ENCODE data around the gene GLIS1. TPM values are rescaled to one million over a fixed set of nuclear protein-coding genes. Genes with fewer than 3 reads are reported as not detected.

Gene GLIS1
- total and polyA plus RNA-seq, 2 of the 8 experiments (the other 6 are each of a cell fraction or from before 2014, with no cell fraction given): 0.15 to 0.22 TPM

DNA sequence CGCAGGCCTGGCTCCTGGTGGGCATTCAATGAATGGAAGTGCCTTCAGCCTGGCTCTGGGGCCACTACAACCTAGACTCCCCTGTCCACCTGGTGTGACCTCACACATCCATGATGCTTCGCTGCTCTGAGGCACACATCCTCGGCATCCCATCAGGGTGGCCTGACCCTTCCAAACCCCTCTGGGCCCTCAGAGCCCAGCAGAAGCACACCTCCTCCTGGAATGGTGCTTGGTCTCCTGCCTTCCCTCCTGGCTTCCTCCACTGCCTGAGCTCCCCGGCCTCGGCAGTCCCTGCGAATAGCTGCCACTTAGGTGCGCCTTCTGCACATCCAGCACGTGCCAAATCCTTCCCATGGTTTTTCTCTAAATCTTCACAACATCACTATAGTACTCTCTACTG is 133.8 kb downstream of the GLIS1 start:
- Histone ChIP-seq H3K18ac (ENCODE audit: extremely low read depth, low read length) (no peak overlapping the region), H3K23ac (ENCODE audit: insufficient read length) (no peak overlapping the region), H2BK12ac (ENCODE audit: low read depth, low read length) (no peak overlapping the region), H3K9me3 (ENCODE audit: insufficient read depth in 2 of 2, low read depth in 1 of 2, low read length in 1 of 2) (no peaks in the 10 kb centered on the region), H2AFZ (ENCODE audit: low read length) (no peak overlapping the region), H2AK5ac (ENCODE audit: low read depth, low read length) (no peak overlapping the region), H3K27ac (ENCODE audit: low read depth, low read length) (no peak overlapping the region), H3K4me3 (ENCODE audit: extremely low read depth in 1 of 4, insufficient read depth in 2 of 4, low read depth in 3 of 4, low read length in 4 of 4) (no peak overlapping the region), H3K4me1 (replicated peaks in 1 of 4; ENCODE audit: control insufficient read depth in 3 of 4, insufficient read depth in 4 of 4, low read length in 3 of 4) (peaks cover 0 to 6% (median 4%) of the 10 kb centered on the region in 4 experiments; a peak in 5 of 7 replicates), H2BK20ac (ENCODE audit: low read length) (no peak overlapping the region), H3K79me1 (ENCODE audit: low read depth, low read length) (no peaks in the 10 kb centered on the region), H2BK15ac (ENCODE audit: low read length) (no peak overlapping the region), H2BK5ac (ENCODE audit: low read depth, low read length) (no peak overlapping the region), H3K4me2 (ENCODE audit: insufficient read depth in 1 of 2, low read depth in 2 of 2, low read length in 2 of 2) (no peak overlapping the region), H2BK120ac (replicated peaks; ENCODE audit: low read depth, low read length) (no peak overlapping the region), H3K79me2 (ENCODE audit: control insufficient read depth in 1 of 2, insufficient read depth in 2 of 2, low read length in 2 of 2) (no peaks in the 10 kb centered on the region), H3K14ac (ENCODE audit: insufficient read length) (no peak overlapping the region), H4K5ac (ENCODE audit: insufficient read length, low read depth, low read length) (no peak overlapping the region), H3K4ac (replicated peaks; ENCODE audit: insufficient read length, low read depth, low read length) (no peak overlapping the region), H3K23me2 (ENCODE audit: low read depth, low read length) (no peaks in the 10 kb centered on the region), H4K8ac (ENCODE audit: extremely low read depth, insufficient read depth, low read length) (no peak overlapping the region), H3K9ac (replicated peaks in 1 of 4; ENCODE audit: extremely low read depth in 1 of 4, low read depth in 3 of 4, low read length in 3 of 4) (no peak overlapping the region), H4K20me1 (replicated peaks in 1 of 2; ENCODE audit: control insufficient read depth in 1 of 2, insufficient read depth in 2 of 2, low read length in 2 of 2) (no peaks in the 10 kb centered on the region), H3K56ac (replicated peaks; ENCODE audit: insufficient read length, low read depth, low read length) (no peak overlapping the region), H4K91ac (replicated peaks; ENCODE audit: insufficient read length, low read length) (no peak overlapping the region), H3K27me3 (replicated peaks in 1 of 4; ENCODE audit: control insufficient read depth in 3 of 4, extremely low read depth in 1 of 4, insufficient read depth in 3 of 4, low read length in 3 of 4) (peaks cover 0 to 7% (median 0%) of the 10 kb centered on the region in 4 experiments; a peak in 3 of 7 replicates), H3K36me3 (ENCODE audit: control insufficient read depth in 2 of 4, insufficient read depth in 4 of 4, low read length in 3 of 4) (no peaks in the 10 kb centered on the region)
- FAIRE-seq (no peak), DNase-seq (ENCODE audit: low read depth in 1 of 2, low spot score in 2 of 2) (no peak)
- ChIA-PET POLR2A (ENCODE audit: partially characterized antibody) (no interaction called here), CTCF (ENCODE audit: partially characterized antibody) (interaction anchor here (1.0 to 3.9 kb wide), 7 partner anchors 10 to 50 kb away, joined by 3 to 26 read pairs (median 6); no protein-coding TSS in a partner anchor)
- WGBS, 2 experiments (ENCODE audit: extremely low coverage in 1 of 2, insufficient coverage in 1 of 2, insufficient read length in 1 of 2, insufficient replicate concordance in 2 of 2, low coverage in 1 of 2, low lambda C conversion rate in 2 of 2, missing lambda C conversion rate in 1 of 2): 89% methylated on average over 8 of the region's 8 CpGs; no CpG with 5 or more reads in 1 of the 2 experiments
- TF ChIP-seq ZNF274 (IDR thresholded peaks at IDR 0.05; ENCODE audit: borderline replicate concordance, extremely low read depth, low read length): no peak
- no peak for TF ChIP-seq YY1 (IDR thresholded peaks at IDR 0.05; ENCODE audit: low read depth, low read length)
- TF ChIP-seq SUZ12 (IDR thresholded peaks at IDR 0.05; ENCODE audit: low read length): no peak
- TF ChIP-seq JUN (IDR thresholded peaks at IDR 0.05; ENCODE audit: low read depth, low read length): no peak
- TF ChIP-seq EZH2 (IDR thresholded peaks at IDR 0.05; ENCODE audit: low read depth, low read length, severe bottlenecking): no peak
- TF ChIP-seq, protein P1, sequence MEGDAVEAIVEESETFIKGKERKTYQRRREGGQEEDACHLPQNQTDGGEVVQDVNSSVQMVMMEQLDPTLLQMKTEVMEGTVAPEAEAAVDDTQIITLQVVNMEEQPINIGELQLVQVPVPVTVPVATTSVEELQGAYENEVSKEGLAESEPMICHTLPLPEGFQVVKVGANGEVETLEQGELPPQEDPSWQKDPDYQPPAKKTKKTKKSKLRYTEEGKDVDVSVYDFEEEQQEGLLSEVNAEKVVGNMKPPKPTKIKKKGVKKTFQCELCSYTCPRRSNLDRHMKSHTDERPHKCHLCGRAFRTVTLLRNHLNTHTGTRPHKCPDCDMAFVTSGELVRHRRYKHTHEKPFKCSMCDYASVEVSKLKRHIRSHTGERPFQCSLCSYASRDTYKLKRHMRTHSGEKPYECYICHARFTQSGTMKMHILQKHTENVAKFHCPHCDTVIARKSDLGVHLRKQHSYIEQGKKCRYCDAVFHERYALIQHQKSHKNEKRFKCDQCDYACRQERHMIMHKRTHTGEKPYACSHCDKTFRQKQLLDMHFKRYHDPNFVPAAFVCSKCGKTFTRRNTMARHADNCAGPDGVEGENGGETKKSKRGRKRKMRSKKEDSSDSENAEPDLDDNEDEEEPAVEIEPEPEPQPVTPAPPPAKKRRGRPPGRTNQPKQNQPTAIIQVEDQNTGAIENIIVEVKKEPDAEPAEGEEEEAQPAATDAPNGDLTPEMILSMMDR (IDR thresholded peaks at IDR 0.05; ENCODE audit: control extremely low read depth in 1 of 3, insufficient read depth in 1 of 3, low read depth in 1 of 3, low read length in 3 of 3): no peak
- no peak for TF ChIP-seq KDM1A (IDR thresholded peaks at IDR 0.05; ENCODE audit: borderline replicate concordance, low read length)
- no peak for TF ChIP-seq SIN3A (conservative IDR thresholded peaks at IDR 0.05 in 1 of 2, IDR thresholded peaks at IDR 0.05 in 1 of 2; ENCODE audit: low read depth in 1 of 2, low read length in 2 of 2)
- TF ChIP-seq TEAD4 (IDR thresholded peaks at IDR 0.05; ENCODE audit: low read depth, low read length): no peak

Measured in H1 (cell line).